Stimulated activated naive B cell treated with anti-CD40 and anti-IgM and Interleukin-4, amounts not matched to agents 10 μg/mL and 1 μg/mL and 100 μg/mL, for 72 hours (primary cell): ENCODE measurements around the gene YWHAQ.
"Not testable (repeated sequence)": the region's sequence is repeated elsewhere in the genome, so short reads cannot be mapped to it uniquely, and the experiment has no call there.

Experiments
- ATAC-seq, 2 donors: fragments of 150-1000 bp; cut with Tn5 transposase; replicated peaks; 2 replicates each; pipeline ENCODE4 v1.10.0; 2021; ENCODE audit warnings: moderate library complexity in 1 of 2
- DNase-seq: peaks from one replicate; pipeline ENCODE4 v3.0.0; 2021
- H3K27ac Mint-ChIP-seq: one replicate; pipeline ENCODE4 v1.8.0; 2022; ENCODE audit warnings: mild to moderate bottlenecking, mixed read lengths
- H3K27me3 Mint-ChIP-seq, 2 donors: one replicate each; pipeline ENCODE4 v1.8.0; 2022; ENCODE audit warnings: mixed read lengths in 2 of 2
- H3K36me3 Mint-ChIP-seq, 2 donors: one replicate each; pipeline ENCODE4 v1.8.0; 2022; ENCODE audit warnings: mixed read lengths in 2 of 2, mild to moderate bottlenecking in 1 of 2
- H3K4me1 Mint-ChIP-seq, 2 donors: one replicate each; pipeline ENCODE4 v1.8.0; 2022; ENCODE audit warnings: mixed read lengths in 2 of 2, mild to moderate bottlenecking in 1 of 2
- H3K4me3 Mint-ChIP-seq, 2 donors: one replicate each; pipeline ENCODE4 v1.8.0; 2022; ENCODE audit warnings: mild to moderate bottlenecking in 2 of 2, mixed read lengths in 2 of 2, moderate library complexity in 1 of 2
- H3K9me3 Mint-ChIP-seq, 2 donors: one replicate each; pipeline ENCODE4 v1.8.0; 2022; ENCODE audit warnings: mixed read lengths in 2 of 2, mild to moderate bottlenecking in 1 of 2

YWHAQ gene

GRCh38 chr2:9584902-9585301, 45.9 kb downstream of the YWHAQ start:
- H3K9me3 Mint-ChIP-seq, H3K4me1 Mint-ChIP-seq, ATAC-seq, H3K27me3 Mint-ChIP-seq, DNase-seq, H3K4me3 Mint-ChIP-seq, H3K27ac Mint-ChIP-seq: not testable (repeated sequence)
- peaks cover 19 to 36% of the 10 kb centered on the region in 2 donors for H3K36me3 Mint-ChIP-seq

GRCh38 chr2:9582624-9583023, 48.2 kb downstream of the YWHAQ start:
- ATAC-seq (no peak), DNase-seq (no peak)
- Mint-ChIP-seq H3K9me3 (no peaks in the 10 kb centered on the region), H3K36me3 (peaks cover 18 to 36% of the 10 kb centered on the region in 2 donors), H3K27ac (no peak overlapping the region), H3K4me1 (no peaks in the 10 kb centered on the region), H3K27me3 (no peaks in the 10 kb centered on the region), H3K4me3 (no peak overlapping the region)

GRCh38 chr2:9578467-9579235, 52.1 kb downstream of the YWHAQ start:
- H3K9me3 Mint-ChIP-seq: no peaks in the 10 kb centered on the region
- H3K4me3 Mint-ChIP-seq: no peak overlapping the region
- peaks cover 0 to 12% of the 10 kb centered on the region in 2 donors for H3K4me1 Mint-ChIP-seq
- H3K27ac Mint-ChIP-seq: no peak overlapping the region
- DNase-seq (no peak), ATAC-seq (no peak)
- H3K36me3 Mint-ChIP-seq: peaks cover 4 to 15% of the 10 kb centered on the region in 2 donors
- H3K27me3 Mint-ChIP-seq: no peaks in the 10 kb centered on the region

- Mint-ChIP-seq H3K9me3 (no peaks in the 10 kb centered on the region), H3K36me3 (peaks cover 0 to 6% of the 10 kb centered on the region in 2 donors), H3K27ac (no peak overlapping the region), H3K4me1 (peaks cover 6 to 23% of the 10 kb centered on the region in 2 donors), H3K27me3 (no peaks in the 10 kb centered on the region), H3K4me3 (no peak overlapping the region)
- DNase-seq (no peak), ATAC-seq (no peak)
Measured at GRCh38 chr2:9574331-9574730, 56.5 kb downstream of the YWHAQ start.

GRCh38 chr2:9573840-9574239, 57.0 kb downstream of the YWHAQ start:
- DNase-seq (no peak), ATAC-seq (peak; percentile 41 to 57)
- H3K27ac Mint-ChIP-seq: no peak overlapping the region
- H3K27me3 Mint-ChIP-seq: no peaks in the 10 kb centered on the region
- H3K4me3 Mint-ChIP-seq: no peak overlapping the region
- H3K36me3 Mint-ChIP-seq: peaks cover 0 to 6% of the 10 kb centered on the region in 2 donors
- H3K9me3 Mint-ChIP-seq: no peaks in the 10 kb centered on the region
- H3K4me1 Mint-ChIP-seq: peaks cover 6 to 23% of the 10 kb centered on the region in 2 donors

GRCh38 chr2:9573013-9573720, 57.6 kb downstream of the YWHAQ start:
- Mint-ChIP-seq H3K27ac (peak overlapping the region; percentile 80), H3K36me3 (peaks cover 0 to 6% of the 10 kb centered on the region in 2 donors)
- DNase-seq: no peak

GRCh38 chr2:9570182-9571060, 60.4 kb downstream of the YWHAQ start:
- Mint-ChIP-seq H3K27ac (no peak overlapping the region), H3K27me3 (no peaks in the 10 kb centered on the region), H3K4me3 (no peak overlapping the region), H3K4me1 (peaks cover 7 to 23% of the 10 kb centered on the region in 2 donors), H3K9me3 (no peaks in the 10 kb centered on the region), H3K36me3 (peaks cover 0 to 7% of the 10 kb centered on the region in 2 donors)
- ATAC-seq: no peak
- DNase-seq: no peak

More at GRCh38 chr2:9573013-9573720, 57.6 kb downstream of the YWHAQ start:
- Mint-ChIP-seq H3K4me1 (peaks cover 6 to 23% of the 10 kb centered on the region in 2 donors), H3K9me3 (no peaks in the 10 kb centered on the region), H3K4me3 (no peak overlapping the region), H3K27me3 (no peaks in the 10 kb centered on the region)
- ATAC-seq: peak; percentile 83 to 84

GRCh38 chr2:9565436-9566153, 65.2 kb downstream of the YWHAQ start:
- no peak overlapping the region for H3K27ac Mint-ChIP-seq
- no peaks in the 10 kb centered on the region for H3K27me3 Mint-ChIP-seq

GRCh38 chr2:9560628-9561027, 70.2 kb downstream of the YWHAQ start:
- H3K9me3 Mint-ChIP-seq: no peaks in the 10 kb centered on the region
- peaks cover 10 to 11% of the 10 kb centered on the region in 2 donors for H3K4me1 Mint-ChIP-seq
- ATAC-seq: no peak
- no peak overlapping the region for H3K4me3 Mint-ChIP-seq
- no peak for DNase-seq
- no peaks in the 10 kb centered on the region for H3K27me3 Mint-ChIP-seq
- peaks cover 6 to 24% of the 10 kb centered on the region in 2 donors for H3K36me3 Mint-ChIP-seq
- H3K27ac Mint-ChIP-seq: no peak overlapping the region

More at GRCh38 chr2:9565436-9566153, 65.2 kb downstream of the YWHAQ start:
- H3K36me3 Mint-ChIP-seq: peaks cover 0 to 14% of the 10 kb centered on the region in 2 donors
- DNase-seq: no peak
- peaks cover 0 to 4% of the 10 kb centered on the region in 2 donors for H3K4me1 Mint-ChIP-seq
- H3K9me3 Mint-ChIP-seq: no peaks in the 10 kb centered on the region
- no peak for ATAC-seq
- no peak overlapping the region for H3K4me3 Mint-ChIP-seq

GRCh38 chr2:9558948-9559381, 71.8 kb downstream of the YWHAQ start:
- Mint-ChIP-seq H3K4me1 (peaks cover 18 to 23% of the 10 kb centered on the region in 2 donors), H3K9me3 (no peaks in the 10 kb centered on the region), H3K27me3 (no peaks in the 10 kb centered on the region), H3K27ac (no peak overlapping the region), H3K4me3 (no peak overlapping the region), H3K36me3 (peaks cover 8 to 16% of the 10 kb centered on the region in 2 donors)
- no peak for ATAC-seq
- DNase-seq: no peak

- H3K9me3 Mint-ChIP-seq: no peaks in the 10 kb centered on the region
- H3K27ac Mint-ChIP-seq: peak overlapping the region; percentile 99
- peaks cover 8 to 11% of the 10 kb centered on the region in 2 donors for H3K36me3 Mint-ChIP-seq
- peaks cover 24 to 49% of the 10 kb centered on the region in 2 donors for H3K4me1 Mint-ChIP-seq
- ATAC-seq: peak; percentile 46 to 48
- H3K4me3 Mint-ChIP-seq: peak overlapping the region; percentile 96 to 98
- no peaks in the 10 kb centered on the region for H3K27me3 Mint-ChIP-seq
- DNase-seq: no peak
Measured at GRCh38 chr2:9556121-9556743, 74.6 kb downstream of the YWHAQ start.

GRCh38 chr2:9555297-9556120, 75.3 kb downstream of the YWHAQ start, which contains the start of gene ADAM17:
Gene ADAM17 (minus strand): TSS chr2:9555830. CDS start chr2:9555605, 225 bp downstream.
- Mint-ChIP-seq H3K27me3 (no peaks in the 10 kb centered on the region), H3K4me1 (peaks cover 27 to 54% of the 10 kb centered on the region in 2 donors), H3K36me3 (peaks cover 7 to 10% of the 10 kb centered on the region in 2 donors), H3K27ac (peak within 1 kb of the TSS; percentile 99), H3K9me3 (no peaks in the 10 kb centered on the region), H3K4me3 (peak within 1 kb of the TSS; percentile 96 to 98)
- ATAC-seq: peak; percentile 89 to 92
- peak; percentile 95 for DNase-seq
